HG03342 (cell line): Measurements from ENCODE around the gene C5orf46.
"Not testable (repeated sequence)": the region's sequence is repeated elsewhere in the genome, so short reads cannot be mapped to it uniquely, and the experiment has no call there.

Experiments used
- ATAC-seq: cut with Tn5 transposase; IDR thresholded peaks from one replicate; pipeline ENCODE4 v1.9.1; 2021; ENCODE audit warnings: mild to moderate bottlenecking, moderate library complexity; ENCODE audit not compliant: unreplicated experiment

C5orf46 gene

DNA sequence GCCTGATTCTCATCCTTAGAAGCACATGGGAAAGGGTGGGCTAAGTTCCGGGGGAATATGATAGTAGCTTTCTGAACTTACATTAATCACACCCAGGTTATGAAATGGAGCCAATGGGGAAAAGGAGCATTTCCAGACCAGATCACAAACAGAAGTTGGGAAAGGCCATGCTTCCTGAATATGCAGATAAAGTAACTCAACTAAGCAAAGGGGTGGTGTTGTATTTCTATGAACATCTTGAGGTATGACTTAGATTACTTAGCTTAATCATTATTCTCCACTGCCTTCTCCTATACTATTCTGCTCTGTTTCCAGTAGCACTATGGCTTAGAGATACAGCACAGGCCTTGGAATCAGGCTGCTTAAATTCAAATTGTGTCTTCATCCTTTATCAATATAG, 10.5 kb downstream of the C5orf46 start:
- no peak for ATAC-seq

GRCh38 chr5:147893820-147894219, 12.5 kb downstream of the C5orf46 start:
- no peak for ATAC-seq

GRCh38 chr5:147892696-147893296, 13.5 kb downstream of the C5orf46 start:
- ATAC-seq = no peak

DNA sequence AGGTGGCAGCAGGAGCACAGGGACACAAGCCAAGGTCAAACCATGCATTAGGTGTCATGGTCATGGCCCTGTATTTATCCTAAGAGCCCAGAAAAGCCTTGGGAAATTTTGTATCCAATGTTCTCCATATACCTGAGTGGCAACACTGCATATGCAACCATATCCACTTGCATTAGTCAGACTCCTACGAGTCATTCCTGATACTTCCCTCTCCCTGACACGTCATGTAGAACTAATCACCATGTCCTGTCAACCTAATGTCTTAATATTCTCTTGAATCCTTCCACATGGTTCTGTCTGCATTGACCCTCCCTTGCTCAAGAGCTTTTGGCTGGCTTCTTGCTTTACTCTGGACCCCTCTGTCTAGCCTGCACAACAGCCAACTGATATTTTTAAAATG, 18.4 kb downstream of the C5orf46 start:
- no peak for ATAC-seq

GRCh38 chr5:147887026-147887627, 19.2 kb downstream of the C5orf46 start:
- no peak for ATAC-seq

GRCh38 chr5:147882586-147883313, 23.6 kb downstream of the C5orf46 start:
- ATAC-seq = no peak

GRCh38 chr5:147880487-147880886, 25.9 kb downstream of the C5orf46 start:
- no peak for ATAC-seq

DNA sequence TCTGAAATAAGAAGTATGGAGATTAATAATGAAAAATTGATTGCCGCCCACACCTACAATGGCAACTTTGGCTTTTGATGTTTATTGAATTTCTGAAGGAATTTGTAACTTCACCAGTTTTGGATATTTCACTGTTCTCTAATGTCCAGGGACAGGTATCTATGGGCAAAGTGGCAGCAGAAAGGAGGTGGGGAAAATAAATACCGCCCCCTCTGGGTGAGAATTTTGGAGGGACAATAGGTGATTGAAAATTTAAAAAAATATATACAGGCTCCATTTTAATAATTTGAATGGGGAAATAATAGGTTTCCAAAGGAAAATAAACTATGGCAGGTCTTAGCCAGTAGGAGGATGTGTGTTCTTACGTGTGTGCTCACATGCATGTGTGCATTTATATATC, 26.6 kb downstream of the C5orf46 start:
- no peak for ATAC-seq

DNA sequence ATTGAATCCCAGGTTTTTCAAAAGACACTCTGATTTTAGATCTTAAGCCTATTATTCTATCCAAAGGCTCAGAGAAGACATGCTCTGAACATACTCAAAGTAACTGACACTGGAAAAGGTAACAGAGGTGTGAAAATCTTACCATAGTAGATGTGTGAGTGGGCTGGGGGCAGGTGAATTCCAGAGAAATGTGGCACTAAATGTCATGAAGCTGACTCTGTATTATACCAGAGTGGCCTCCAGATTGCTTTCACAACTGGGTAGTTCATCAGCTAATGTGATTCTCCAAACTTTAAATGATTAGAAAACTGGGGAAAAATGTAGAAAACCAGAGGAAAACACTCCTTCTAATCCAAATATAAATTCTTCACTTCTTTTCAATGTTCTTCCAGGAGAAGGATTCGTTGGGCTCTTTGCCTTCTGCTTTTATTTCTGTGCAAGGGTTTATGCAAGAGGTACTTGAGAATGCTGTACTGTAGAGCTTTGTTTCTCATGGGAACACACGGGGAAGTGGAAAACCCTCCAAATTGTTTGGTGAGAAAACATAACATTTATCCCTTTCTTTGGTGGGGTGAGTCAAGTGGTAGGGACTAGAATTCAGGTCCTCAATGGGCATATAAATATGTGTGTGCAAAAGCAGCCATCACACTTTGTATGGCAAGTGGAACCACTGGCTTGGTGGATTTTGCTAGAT, 28.1 kb downstream of the C5orf46 start, which contains the start of gene SCGB3A2:
SCGB3A2 (plus strand) TSS at position 646 of the 694 bp plus-strand sequence. CDS start 93 bp downstream, outside the sequence.
- no peak for ATAC-seq

GRCh38 chr5:147876626-147877025, 29.7 kb downstream of the C5orf46 start:
- ATAC-seq = no peak

- no peak for ATAC-seq
Observed at GRCh38 chr5:147876141-147876540, 30.2 kb downstream of the C5orf46 start.

DNA sequence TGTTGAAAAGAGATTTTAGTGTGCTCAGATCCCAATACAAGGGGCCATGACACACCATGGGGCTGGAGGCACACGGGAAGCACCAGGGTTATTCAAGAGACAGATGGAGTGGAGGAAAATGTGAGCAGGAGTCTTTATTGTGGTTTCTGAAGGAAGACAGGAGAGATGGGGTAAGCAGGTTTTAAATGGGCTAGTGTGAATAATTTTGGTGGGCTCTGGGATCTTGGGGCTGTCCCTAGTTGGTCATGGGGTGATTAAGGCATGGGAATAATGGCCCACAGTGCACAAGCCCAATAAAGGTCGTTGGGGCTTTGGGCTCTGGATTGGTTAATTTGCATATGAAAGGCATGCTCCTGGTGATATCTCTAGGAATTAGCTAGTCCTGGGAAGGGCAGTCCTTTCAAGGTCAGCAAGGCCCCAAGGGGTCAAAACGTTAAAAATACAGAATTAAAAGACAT, 31.4 kb downstream of the C5orf46 start:
- ATAC-seq = no peak

- ATAC-seq = not testable (repeated sequence)
Observed at GRCh38 chr5:147874118-147874875, 32.0 kb downstream of the C5orf46 start.

DNA sequence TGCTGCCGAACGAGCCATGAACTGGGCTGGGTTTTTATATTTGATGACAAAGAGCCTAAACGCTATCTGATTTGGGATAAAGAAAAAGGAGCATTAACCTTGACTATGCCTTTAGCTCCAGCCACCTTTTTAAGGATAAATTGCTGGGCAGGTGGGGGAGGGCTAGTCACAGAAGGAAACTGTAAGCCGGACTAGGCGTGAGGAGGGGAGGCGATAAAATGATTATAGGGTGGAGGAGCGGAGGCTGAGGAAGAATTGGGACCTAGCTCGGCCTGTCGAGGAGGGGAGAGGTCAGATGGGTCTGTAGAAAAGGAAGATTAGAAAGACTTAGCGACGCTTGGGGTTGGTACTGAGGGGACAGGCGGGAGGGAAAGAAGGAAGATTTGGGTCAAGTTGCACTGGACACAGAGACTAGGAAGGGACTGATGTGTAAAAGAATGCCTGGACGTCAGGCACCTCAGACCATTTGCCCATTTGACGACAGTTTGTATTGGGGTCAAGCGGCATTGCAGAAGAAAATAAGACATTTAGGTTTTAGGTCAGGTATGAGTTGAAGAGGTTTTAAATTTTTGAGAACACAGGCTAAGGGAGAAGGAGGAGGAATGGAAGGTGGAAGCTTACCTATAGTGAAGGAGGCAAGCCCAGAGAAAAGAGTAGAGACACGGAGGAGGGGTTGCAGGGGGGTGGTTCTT, 33.4 kb downstream of the C5orf46 start:
- not testable (repeated sequence) for ATAC-seq

GRCh38 chr5:147871980-147872549, 34.3 kb downstream of the C5orf46 start:
- not testable (repeated sequence) for ATAC-seq

GRCh38 chr5:147869892-147870291, 36.4 kb downstream of the C5orf46 start:
- ATAC-seq = not testable (repeated sequence)

DNA sequence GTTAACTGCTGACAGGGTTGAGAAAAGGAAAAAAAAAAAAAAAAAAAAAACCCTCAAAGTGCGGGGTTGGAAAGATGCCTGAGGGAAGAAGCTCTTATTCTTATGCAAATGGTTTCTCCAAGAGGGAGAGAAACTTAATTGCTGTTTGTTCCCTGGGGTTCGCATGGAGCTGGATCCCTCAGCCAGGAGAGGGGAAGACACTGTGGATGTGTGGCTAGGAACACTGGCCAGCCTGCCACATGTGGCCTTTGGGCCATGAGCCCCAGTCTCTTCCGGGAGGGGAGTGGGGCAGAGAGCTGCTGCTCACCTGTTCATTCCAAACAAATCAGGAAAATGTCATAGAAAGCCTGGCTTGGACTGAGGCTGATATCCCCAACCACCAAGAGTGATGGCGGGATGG, 37.2 kb downstream of the C5orf46 start:
- no peak for ATAC-seq

GRCh38 chr5:147863454-147864158, 42.7 kb downstream of the C5orf46 start:
- no peak for ATAC-seq

- no peak for ATAC-seq
Observed at GRCh38 chr5:147860641-147861025, 45.7 kb downstream of the C5orf46 start.
